GM12872 (cell line): Measurements from ENCODE around the gene GRIN3B.

Experiments used
- CTCF ChIP-seq: IDR thresholded peaks from 3 replicates; pipeline ENCODE4 v1.5.1; 2011; ENCODE audit warnings: low read depth, mild to moderate bottlenecking, low read length, moderate library complexity; ENCODE audit not compliant: insufficient read depth

The GRIN3B gene

GRCh38 chr19:1050989-1051788 is 51.0 kb downstream of the GRIN3B start:
- TF ChIP-seq CTCF = no peak

GRCh38 chr19:1051791-1052190 is 51.6 kb downstream of the GRIN3B start:
- no peak for TF ChIP-seq CTCF

GRCh38 chr19:1052349-1052975 is 52.2 kb downstream of the GRIN3B start:
- TF ChIP-seq CTCF = no peak

GRCh38 chr19:1053176-1054101 is 53.2 kb downstream of the GRIN3B start:
- TF ChIP-seq CTCF = no peak

- no peak for TF ChIP-seq CTCF
These were observed 54.1 kb downstream of the GRIN3B start for GRCh38 chr19:1054102-1055027.

- TF ChIP-seq CTCF = no peak
These were observed 54.8 kb downstream of the GRIN3B start for GRCh38 chr19:1055028-1055425.
